22Rv1 (cell line): Measurements from ENCODE around the gene SUN5.

Experiments used
- H3K27ac ChIP-seq: fragments of 450-650 bp; 2 replicates; pipeline ENCODE4 v1.5.1; 2017
- CTCF ChIP-seq: fragments of 450-650 bp; IDR thresholded peaks from 2 replicates; pipeline ENCODE4 v1.5.1; 2017; ENCODE audit warnings: mild to moderate bottlenecking
- ZFX ChIP-seq: fragments of 450-650 bp; IDR thresholded peaks from 2 replicates; pipeline ENCODE4 v1.6.1; 2017; ENCODE audit warnings: antibody characterized with exemption, borderline replicate concordance

SUN5 gene

GRCh38 chr20:32983459-32984112 is 20.6 kb downstream of the SUN5 start:
- no peak overlapping the region for H3K27ac ChIP-seq
- TF ChIP-seq CTCF (no peak), ZFX (no peak)

- no peak for TF ChIP-seq ZFX
- no peak for TF ChIP-seq CTCF
- H3K27ac ChIP-seq: no peak overlapping the region
Measured at GRCh38 chr20:32982617-32983458, 21.4 kb downstream of the SUN5 start.

- H3K27ac ChIP-seq: no peak overlapping the region
- no peak for TF ChIP-seq ZFX
- no peak for TF ChIP-seq CTCF
Measured at GRCh38 chr20:32980990-32981389, 23.2 kb downstream of the SUN5 start.

- TF ChIP-seq ZFX: no peak
- no peak for TF ChIP-seq CTCF
- H3K27ac ChIP-seq: no peak overlapping the region
Measured at GRCh38 chr20:32980131-32980941, 23.9 kb downstream of the SUN5 start.

GRCh38 chr20:32979201-32979998 is 24.8 kb downstream of the SUN5 start:
- TF ChIP-seq ZFX (no peak), CTCF (no peak)

GRCh38 chr20:32978009-32978335 is 26.3 kb downstream of the SUN5 start:
- no peak overlapping the region for H3K27ac ChIP-seq
- no peak for TF ChIP-seq ZFX
- no peak for TF ChIP-seq CTCF

More at GRCh38 chr20:32979201-32979998, 24.8 kb downstream of the SUN5 start:
- H3K27ac ChIP-seq: no peak overlapping the region
